Natural killer cell treated with Interleukin-12 subunit alpha and Interleukin-12 subunit beta and Interleukin-15 and Interleukin-18, amount 100 ng/mL, for 72 hours (primary cell): ENCODE results near the gene GPSM3. TPM values are rescaled to one million over a fixed set of nuclear protein-coding genes. Genes with fewer than 3 reads are reported as not detected.

Experiments used
- ATAC-seq, 2 donors: fragments of 150-1000 bp; cut with Tn5 transposase in 1 of 2; sonication (Bioruptor Pico), chemical (Tn5 transposase) in 1 of 2; 2 replicates each; pipeline ENCODE4 v1.10.0; 2021
- DNase-seq: peaks from one replicate; pipeline ENCODE4 v3.0.0; 2022; ENCODE audit warnings: low spot score
- H3K27ac Mint-ChIP-seq, 2 donors: 1 replicate in 1 of 2; 2 replicates in 1 of 2; pipeline ENCODE4 v1.8.0; 2022; ENCODE audit warnings: mixed read lengths in 2 of 2, mild to moderate bottlenecking in 1 of 2, moderate library complexity in 1 of 2
- H3K27me3 Mint-ChIP-seq, 2 donors: 1 replicate in 1 of 2; 2 replicates in 1 of 2; pipeline ENCODE4 v1.8.0; 2022; ENCODE audit warnings: mixed read lengths in 2 of 2
- H3K36me3 Mint-ChIP-seq: one replicate; pipeline ENCODE4 v1.8.0; 2022; ENCODE audit warnings: mixed read lengths
- H3K4me1 Mint-ChIP-seq, 2 donors: 1 replicate in 1 of 2; 2 replicates in 1 of 2; pipeline ENCODE4 v1.8.0; 2022; ENCODE audit warnings: low read depth in 2 of 2, mixed read lengths in 2 of 2, mild to moderate bottlenecking in 1 of 2
- H3K4me3 Mint-ChIP-seq: one replicate; pipeline ENCODE4 v1.8.0; 2022; ENCODE audit warnings: mixed read lengths
- H3K9me3 Mint-ChIP-seq: 2 replicates; pipeline ENCODE4 v1.8.0; 2022; ENCODE audit warnings: mixed read lengths
- total RNA-seq, 2 donors: library from RNA; stranded (reverse); gene quantifications; one replicate each; pipeline ENCODE4 v1.2.3, GENCODE V29; 2022

Gene GPSM3
- total RNA-seq, 2 donors from 2014 or later: 131 to 143 TPM

DNA sequence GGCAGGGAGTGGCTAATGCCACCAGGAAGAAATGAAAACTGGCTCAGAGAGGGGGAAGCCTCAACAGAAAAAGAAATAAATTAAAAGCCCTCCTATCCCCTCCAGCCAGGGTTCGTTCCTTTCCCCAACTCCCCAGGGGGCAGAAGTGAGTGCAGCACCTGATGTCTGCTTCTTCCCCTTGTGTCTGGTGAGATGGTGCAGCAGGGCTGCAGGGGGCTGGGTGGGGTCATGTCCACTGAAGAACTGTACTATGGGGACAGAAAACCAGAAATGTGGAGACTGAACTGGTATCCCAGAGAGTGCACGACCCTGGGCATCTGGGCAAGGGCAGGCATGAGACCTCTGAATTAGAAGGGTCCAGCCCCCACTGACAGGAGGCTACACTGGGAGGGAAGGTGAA is 24.1 kb downstream of the GPSM3 start:
- peak overlapping the region in 1 of 2 donors; percentile 48 for H3K27ac Mint-ChIP-seq
- no peak for DNase-seq
- H3K27me3 Mint-ChIP-seq: no peaks in the 10 kb centered on the region
- no peak overlapping the region for H3K4me3 Mint-ChIP-seq
- no peak for ATAC-seq
- peaks cover 5 to 16% of the 10 kb centered on the region in 2 donors for H3K4me1 Mint-ChIP-seq
- no peaks in the 10 kb centered on the region for H3K36me3 Mint-ChIP-seq
- no peaks in the 10 kb centered on the region for H3K9me3 Mint-ChIP-seq

DNA sequence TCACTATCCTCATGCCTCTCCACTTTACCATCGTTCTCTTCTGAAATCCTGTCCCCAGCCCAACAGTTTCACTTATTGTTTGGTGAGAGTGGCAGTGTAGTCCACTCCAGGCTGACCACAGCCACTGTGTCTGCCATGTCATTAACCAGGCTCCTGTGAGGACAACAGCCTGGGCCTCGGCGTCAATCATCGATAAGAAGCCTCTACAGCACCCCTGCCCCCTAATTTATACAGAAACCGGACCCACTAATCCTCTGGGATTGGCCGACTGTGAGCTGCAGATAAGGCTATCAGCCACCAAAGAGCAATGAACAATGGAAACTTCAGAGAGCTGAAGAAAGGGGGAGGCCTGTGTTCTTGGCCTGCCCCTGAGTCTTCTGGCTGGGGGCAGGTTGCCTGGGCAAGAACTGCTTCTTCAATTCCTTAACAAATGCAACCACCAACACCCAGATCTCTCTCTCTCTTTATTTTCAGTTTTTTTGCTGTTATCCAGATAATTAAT is 24.6 kb downstream of the GPSM3 start:
- Mint-ChIP-seq H3K36me3 (no peaks in the 10 kb centered on the region), H3K9me3 (no peaks in the 10 kb centered on the region), H3K27ac (no peak overlapping the region)

DNA sequence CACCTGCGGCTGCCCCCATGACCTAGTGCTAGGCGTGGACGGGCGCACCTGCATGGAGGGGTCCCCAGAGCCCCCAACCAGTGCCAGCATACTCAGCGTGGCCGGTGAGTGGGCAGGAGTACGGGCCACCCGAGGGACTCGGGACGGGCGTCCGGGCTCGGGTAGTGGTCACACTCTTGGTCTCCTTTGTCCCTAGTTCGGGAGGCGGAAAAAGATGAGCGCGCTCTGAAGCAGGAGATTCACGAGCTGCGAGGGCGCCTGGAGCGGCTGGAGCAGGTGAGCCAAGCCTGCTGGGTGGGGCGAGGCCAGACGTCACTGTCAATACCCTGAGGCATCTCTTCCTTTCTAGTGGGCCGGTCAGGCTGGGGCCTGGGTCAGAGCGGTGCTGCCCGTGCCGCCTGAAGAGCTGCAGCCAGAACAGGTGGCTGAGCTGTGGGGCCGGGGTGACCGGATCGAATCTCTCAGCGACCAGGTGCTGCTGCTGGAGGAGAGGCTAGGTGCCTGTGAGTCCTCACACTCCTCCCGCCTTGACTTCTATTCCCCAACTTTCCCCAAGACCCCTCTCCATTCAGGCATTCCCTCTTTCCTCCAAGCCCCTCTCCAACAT is 25.2 kb downstream of the GPSM3 start:
- H3K36me3 Mint-ChIP-seq: no peaks in the 10 kb centered on the region
- peaks cover 5 to 12% of the 10 kb centered on the region in 2 donors for H3K4me1 Mint-ChIP-seq
- DNase-seq: no peak
- no peak for ATAC-seq
- no peak overlapping the region for H3K27ac Mint-ChIP-seq
- no peaks in the 10 kb centered on the region for H3K27me3 Mint-ChIP-seq
- H3K9me3 Mint-ChIP-seq: no peaks in the 10 kb centered on the region
- H3K4me3 Mint-ChIP-seq: no peak overlapping the region

More for the DNA sequence above, 24.6 kb downstream of the GPSM3 start:
- DNase-seq: no peak
- Mint-ChIP-seq H3K27me3 (no peaks in the 10 kb centered on the region), H3K4me1 (peaks cover 5 to 15% of the 10 kb centered on the region in 2 donors), H3K4me3 (no peak overlapping the region)
- no peak for ATAC-seq

DNA sequence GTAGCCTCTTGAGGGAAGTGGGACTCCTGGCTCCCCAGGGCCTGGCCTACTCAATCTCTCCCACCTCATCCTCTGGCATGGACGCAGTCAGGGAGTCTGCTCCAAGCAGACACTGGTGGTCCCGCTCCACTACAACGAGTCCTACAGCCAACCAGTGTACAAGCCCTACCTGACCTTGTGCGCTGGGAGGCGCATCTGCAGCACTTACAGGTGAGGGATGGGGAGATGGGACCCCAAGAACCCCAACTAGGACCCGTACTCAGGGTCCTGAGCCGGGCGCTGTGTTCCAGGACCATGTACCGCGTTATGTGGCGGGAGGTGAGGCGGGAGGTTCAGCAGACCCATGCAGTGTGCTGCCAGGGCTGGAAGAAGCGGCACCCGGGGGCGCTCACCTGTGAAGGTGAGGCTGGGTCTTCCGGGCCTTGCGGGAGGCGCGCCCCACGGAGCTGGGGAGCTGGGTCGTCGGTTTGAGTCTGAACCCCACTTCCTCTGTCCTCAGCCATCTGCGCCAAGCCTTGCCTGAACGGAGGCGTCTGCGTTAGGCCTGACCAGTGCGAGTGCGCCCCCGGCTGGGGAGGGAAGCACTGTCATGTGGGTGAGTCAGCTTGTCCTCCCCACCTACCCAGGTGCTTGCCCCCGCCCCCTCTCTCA is 25.9 kb downstream of the GPSM3 start:
- Mint-ChIP-seq H3K4me1 (peaks cover 5 to 12% of the 10 kb centered on the region in 2 donors), H3K27ac (no peak overlapping the region), H3K9me3 (no peaks in the 10 kb centered on the region), H3K4me3 (no peak overlapping the region), H3K36me3 (no peaks in the 10 kb centered on the region), H3K27me3 (no peaks in the 10 kb centered on the region)
- no peak for ATAC-seq
- DNase-seq: no peak

DNA sequence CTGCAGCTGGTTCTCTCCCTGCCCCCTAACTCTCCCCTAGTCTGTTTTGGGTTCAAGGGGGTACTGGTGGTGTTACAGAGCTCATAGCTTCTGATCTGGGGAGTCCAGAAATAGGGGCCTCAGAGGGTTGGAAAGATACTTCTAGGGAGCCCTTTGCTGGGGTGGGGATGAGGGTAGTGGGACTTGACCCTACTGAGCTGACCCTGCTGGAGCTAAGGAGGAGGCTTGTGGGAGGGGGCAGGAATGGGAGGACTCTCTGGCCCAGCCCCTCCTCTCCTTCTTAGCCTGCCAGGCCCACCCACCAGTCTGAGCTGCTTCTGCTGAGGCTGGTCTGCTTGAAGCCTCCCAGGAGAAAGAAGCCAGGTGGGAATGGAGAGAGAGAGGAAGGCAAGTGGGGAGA is 28.1 kb downstream of the GPSM3 start, which contains the start of gene EGFL8:
EGFL8 (plus strand) TSS at position 301 of the 400 bp plus-strand sequence. CDS start 1,571 bp downstream, outside the sequence.
- Mint-ChIP-seq H3K4me1 (peaks cover 0 to 3% of the 10 kb centered on the region in 2 donors), H3K27me3 (no peaks in the 10 kb centered on the region), H3K4me3 (no peak within 1 kb of the TSS), H3K27ac (no peak within 1 kb of the TSS), H3K36me3 (no peaks in the 10 kb centered on the region), H3K9me3 (no peaks in the 10 kb centered on the region)
- no peak for ATAC-seq
- DNase-seq: no peak

DNA sequence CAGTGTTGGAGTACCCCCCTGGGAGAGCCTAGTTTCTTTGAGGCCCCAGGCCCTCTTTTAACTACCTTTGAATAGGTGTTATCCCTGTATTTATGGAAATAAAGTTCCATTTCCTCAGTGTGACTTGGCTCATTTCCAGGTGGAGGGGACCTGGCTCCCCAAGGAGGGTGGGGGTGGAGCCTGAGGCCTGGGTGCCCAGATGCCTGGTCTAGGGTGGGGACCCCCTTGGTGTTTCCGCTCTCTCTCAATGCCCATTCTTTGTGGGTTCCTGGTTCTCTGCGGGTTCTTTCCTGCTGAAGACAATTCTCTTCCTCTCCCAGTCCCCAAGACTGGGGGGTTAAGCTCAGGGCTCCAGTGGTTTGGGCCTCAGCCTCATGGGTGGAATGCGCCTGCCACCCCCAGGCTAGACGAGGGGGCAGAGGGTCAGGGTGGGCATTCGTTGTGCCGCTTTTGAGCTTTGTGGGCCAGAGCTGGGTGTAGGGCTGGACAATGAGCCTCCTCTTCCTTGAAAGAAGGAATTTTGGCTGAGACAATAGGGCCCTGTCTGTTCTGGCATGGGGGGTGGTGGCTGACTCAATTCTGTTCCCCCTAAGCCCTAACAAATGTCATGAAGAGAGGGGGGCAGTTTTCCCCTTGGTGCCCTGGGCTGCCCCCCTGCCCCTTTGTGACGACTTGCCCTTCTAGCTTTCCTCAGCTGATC is 28.7 kb downstream of the GPSM3 start:
- H3K4me3 Mint-ChIP-seq: no peak overlapping the region
- no peak overlapping the region for H3K27ac Mint-ChIP-seq
- DNase-seq (peak; percentile 38), ATAC-seq (no peak)
- H3K9me3 Mint-ChIP-seq: no peaks in the 10 kb centered on the region
- H3K27me3 Mint-ChIP-seq: no peaks in the 10 kb centered on the region
- H3K4me1 Mint-ChIP-seq: peaks cover 0 to 3% of the 10 kb centered on the region in 2 donors
- H3K36me3 Mint-ChIP-seq: no peaks in the 10 kb centered on the region

DNA sequence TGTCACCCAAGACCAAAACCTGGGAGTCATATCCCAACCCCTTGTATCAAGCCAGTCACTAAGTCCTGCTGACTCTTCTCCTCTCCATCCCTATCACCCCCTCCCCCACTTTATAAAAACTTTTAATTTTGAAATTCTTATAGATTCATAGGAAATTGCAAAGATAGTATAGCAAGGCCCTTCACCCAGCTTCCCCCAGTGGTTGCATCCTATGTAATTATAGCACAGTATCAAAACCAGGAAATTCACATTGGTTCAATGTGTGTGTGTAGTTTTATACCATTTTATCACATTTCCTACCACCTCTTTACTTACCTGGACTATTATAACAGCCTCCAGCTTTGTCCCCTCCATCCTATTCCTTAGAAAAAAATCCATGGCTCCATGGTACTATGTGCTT is 34.4 kb downstream of the GPSM3 start:
- peaks cover 23 to 28% of the 10 kb centered on the region in 2 donors for H3K4me1 Mint-ChIP-seq
- ATAC-seq (no peak), DNase-seq (no peak)
- H3K27ac Mint-ChIP-seq: peak overlapping the region in 1 of 2 donors; percentile 62
- H3K36me3 Mint-ChIP-seq: peaks cover 13% of the 10 kb centered on the region
- no peaks in the 10 kb centered on the region for H3K9me3 Mint-ChIP-seq
- no peak overlapping the region for H3K4me3 Mint-ChIP-seq
- no peaks in the 10 kb centered on the region for H3K27me3 Mint-ChIP-seq

DNA sequence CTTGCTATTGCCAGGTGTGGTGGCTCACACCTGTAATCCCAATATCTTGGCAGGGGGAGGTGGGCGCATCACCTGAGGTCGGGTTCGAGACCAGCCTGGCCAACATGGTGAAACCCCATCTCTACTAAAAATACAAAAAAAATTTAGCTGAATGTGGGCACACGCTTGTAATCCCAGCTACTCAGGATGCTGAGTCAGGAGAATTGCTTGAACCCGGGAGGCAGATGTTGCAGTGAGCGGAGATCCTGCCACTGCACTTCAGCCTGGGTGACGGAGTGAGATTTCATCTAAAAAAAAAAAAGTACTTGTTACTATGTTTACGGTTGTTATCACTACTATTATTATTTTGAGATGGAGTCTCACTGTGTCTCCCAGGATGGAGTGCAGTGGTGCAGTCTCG is 35.6 kb downstream of the GPSM3 start:
- Mint-ChIP-seq H3K36me3 (peaks cover 13% of the 10 kb centered on the region), H3K4me3 (no peak overlapping the region), H3K9me3 (no peaks in the 10 kb centered on the region), H3K27me3 (no peaks in the 10 kb centered on the region), H3K4me1 (peaks cover 23 to 35% of the 10 kb centered on the region in 2 donors), H3K27ac (no peak overlapping the region)
- ATAC-seq (no peak), DNase-seq (no peak)

DNA sequence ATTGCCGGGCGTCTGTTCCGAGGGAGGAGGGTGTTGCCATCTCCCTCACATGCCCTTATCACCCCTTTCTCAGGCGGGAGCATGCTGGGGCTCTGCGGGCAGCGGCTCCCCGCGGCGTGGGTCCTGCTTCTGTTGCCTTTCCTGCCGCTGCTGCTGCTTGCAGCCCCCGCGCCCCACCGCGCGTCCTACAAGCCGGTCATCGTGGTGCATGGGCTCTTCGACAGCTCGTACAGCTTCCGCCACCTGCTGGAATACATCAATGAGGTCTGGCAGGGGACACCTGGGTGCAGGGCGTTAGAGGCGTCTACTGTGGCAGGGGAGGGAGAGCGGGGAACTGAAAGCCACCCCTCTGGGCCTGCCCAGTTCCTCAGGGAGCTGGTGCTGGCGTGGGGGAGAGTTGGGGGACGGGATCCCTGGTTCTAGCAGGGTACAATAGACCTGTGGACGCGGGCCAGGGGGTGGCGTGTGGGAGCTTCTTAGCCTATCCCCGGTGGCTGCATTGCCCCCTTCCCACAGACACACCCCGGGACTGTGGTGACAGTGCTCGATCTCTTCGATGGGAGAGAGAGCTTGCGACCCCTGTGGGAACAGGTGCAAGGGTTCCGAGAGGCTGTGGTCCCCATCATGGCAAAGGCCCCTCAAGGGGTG is 37.8 kb downstream of the GPSM3 start:
- peak; percentile 65 for DNase-seq
- peak overlapping the region; percentile 79 to 92 for H3K27ac Mint-ChIP-seq
- H3K9me3 Mint-ChIP-seq: no peaks in the 10 kb centered on the region
- peak overlapping the region; percentile 99 for H3K4me3 Mint-ChIP-seq
- H3K36me3 Mint-ChIP-seq: peaks cover 13% of the 10 kb centered on the region
- peaks cover 15 to 20% of the 10 kb centered on the region in 2 donors for H3K27me3 Mint-ChIP-seq
- peak; percentile 82 for ATAC-seq
- H3K4me1 Mint-ChIP-seq: peaks cover 36 to 49% of the 10 kb centered on the region in 2 donors

DNA sequence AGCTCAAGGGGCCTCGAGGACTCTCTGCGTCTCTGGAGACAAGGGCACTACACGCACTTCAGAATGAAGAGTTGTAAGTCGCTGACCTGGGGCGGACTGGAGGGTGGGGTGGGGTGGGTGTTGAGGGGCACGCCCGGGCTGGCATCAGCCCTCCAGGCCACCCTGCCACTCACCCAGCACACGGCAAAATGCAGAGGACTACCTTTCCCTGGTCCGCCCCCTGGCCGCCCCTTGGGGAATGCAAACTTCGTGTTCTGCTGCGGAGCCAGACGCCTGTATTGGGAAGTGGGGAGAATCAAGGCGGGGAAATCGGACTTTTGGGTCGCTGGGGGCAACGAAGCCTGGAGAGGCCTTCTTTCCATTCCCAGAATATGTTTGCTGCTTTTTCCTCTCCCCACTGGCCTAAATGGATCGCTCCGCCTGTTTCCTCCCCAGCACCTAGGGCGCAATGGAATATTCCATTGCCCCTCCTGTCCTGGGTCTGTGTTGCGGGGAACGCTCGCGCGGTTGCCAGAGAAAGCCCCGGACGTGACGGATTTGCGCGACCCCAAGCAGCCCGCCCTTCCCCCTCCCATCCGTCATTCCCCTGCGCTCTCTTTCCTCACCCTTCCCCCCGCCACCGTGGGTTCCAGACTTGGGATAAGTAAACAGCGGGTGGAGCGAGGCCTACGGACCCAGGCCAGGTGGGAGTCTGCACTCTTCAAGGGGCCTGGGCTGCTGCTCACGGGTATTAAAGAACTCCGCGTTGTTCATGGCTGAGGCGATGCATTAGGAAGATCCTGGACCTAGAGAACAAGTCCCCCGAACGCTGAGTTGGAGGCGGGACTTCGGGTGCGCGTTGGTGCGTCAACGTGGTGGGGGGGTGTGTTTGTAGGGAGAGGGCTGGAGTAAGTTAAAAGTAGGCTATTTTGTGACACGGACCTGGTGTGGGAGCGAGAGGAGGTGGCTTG is 38.6 kb downstream of the GPSM3 start, which contains the start of gene PPT2:
PPT2 (plus strand) TSS at position 578 of the 950 bp plus-strand sequence. CDS start 454 bp downstream, outside the sequence.
- Mint-ChIP-seq H3K4me1 (peaks cover 39 to 52% of the 10 kb centered on the region in 2 donors), H3K27me3 (peaks cover 18 to 22% of the 10 kb centered on the region in 2 donors), H3K9me3 (no peaks in the 10 kb centered on the region), H3K27ac (peak within 1 kb of the TSS; percentile 79 to 92), H3K4me3 (peak within 1 kb of the TSS; percentile 99), H3K36me3 (peaks cover 13% of the 10 kb centered on the region)
- DNase-seq (peak; percentile 84), ATAC-seq (peak; percentile 84 to 86)

DNA sequence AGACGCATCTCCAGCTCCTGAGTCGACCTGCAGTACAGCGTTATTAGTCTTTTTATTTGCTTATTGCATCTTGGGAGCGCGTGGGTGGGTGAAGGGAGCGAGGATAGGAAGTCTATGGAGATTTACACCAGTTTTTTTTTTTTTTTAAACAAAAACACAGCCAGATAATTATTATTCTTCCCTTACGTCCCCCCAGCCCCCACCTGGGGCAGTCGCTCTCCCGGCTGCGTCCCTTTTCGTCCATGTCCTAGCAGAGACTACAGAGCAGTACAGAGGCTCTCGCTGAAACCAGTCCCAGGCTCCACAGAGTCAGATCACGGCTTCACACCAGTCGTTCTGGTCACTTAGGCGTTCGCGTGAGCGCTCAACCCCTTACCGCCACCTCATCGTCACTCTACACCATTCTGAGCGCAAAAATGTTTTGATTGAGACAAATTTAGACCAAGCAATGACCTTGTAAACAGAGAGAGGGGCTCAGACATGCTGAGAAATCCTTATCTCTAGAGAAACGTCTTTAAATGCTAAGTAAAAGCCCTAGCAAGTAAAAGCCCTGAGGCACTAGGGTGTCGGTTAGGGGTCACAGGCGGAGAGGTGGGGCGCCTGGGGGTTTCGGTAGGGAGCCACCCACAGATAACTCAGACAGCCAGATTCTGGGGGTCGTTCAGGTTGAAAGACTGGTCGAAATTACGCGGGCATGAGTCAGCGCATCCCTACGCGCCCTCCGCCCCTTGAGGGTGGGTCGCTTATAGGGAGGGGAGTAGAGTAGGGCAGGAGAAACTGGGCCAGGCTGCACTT is 39.5 kb downstream of the GPSM3 start:
- peak overlapping the region; percentile 76 to 79 for H3K27ac Mint-ChIP-seq
- peaks cover 7% of the 10 kb centered on the region for H3K36me3 Mint-ChIP-seq
- H3K27me3 Mint-ChIP-seq: peaks cover 26 to 31% of the 10 kb centered on the region in 2 donors
- peak overlapping the region; percentile 99 for H3K4me3 Mint-ChIP-seq
- ATAC-seq (no peak), DNase-seq (no peak)
- peaks cover 48 to 61% of the 10 kb centered on the region in 2 donors for H3K4me1 Mint-ChIP-seq
- H3K9me3 Mint-ChIP-seq: no peaks in the 10 kb centered on the region
